GM19240 (cell line): ENCODE measurements around the gene FANCB.

Source experiments
- DNase-seq: peaks from one replicate; pipeline ENCODE4 v3.0.0; 2011; ENCODE audit warnings: low spot score; ENCODE audit not compliant: insufficient read length

Gene FANCB

DNA sequence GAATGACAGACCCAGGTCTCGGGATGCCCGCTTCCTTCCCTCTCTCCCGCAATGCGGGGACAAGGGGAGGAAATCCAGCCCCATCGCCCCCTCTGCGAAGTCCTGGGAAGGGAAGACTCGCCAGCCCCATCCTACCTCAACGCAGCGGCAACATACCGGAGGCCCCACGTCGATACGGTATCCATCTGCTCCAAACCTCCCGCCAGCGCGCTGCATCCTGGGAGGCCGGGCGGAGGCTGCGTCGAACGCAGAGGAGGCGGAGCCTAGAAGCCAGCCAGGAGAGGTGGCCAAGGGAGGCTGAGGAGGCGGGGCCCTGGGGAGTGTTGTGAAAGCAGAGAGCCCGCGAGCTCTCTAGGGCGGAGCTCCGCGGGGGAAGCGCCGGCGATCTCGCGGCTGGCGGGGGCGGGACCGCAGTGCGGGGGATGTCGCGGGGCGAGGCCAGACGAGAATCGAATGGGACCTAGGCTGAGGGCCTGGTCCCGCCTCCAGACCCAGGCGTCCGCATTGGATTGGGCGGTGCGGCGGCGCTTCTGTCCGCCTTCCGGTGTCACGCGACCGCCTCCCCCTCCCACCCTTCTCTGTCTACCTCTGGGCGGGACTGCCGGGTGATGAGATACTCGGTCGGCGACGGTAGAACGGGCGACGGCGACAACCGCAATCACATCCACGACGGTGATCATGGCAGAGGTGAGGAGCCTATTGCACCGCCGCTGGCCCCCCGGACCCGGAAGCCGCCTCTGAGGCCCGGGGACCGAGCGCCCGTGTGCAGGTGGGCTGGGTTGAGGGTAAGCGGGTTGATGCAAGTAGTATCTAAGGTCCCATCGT is at the start of gene FANCB, which contains the start of gene MOSPD2:
TSS of gene FANCB (minus strand) at position 219 of the 825 bp plus-strand sequence. CDS start 7,559 bp downstream, outside the sequence.
TSS of gene MOSPD2 (plus strand) at position 571 of the 825 bp plus-strand sequence. CDS start at position 679, 108 bp downstream.
- peak; percentile 45 for DNase-seq

DNA sequence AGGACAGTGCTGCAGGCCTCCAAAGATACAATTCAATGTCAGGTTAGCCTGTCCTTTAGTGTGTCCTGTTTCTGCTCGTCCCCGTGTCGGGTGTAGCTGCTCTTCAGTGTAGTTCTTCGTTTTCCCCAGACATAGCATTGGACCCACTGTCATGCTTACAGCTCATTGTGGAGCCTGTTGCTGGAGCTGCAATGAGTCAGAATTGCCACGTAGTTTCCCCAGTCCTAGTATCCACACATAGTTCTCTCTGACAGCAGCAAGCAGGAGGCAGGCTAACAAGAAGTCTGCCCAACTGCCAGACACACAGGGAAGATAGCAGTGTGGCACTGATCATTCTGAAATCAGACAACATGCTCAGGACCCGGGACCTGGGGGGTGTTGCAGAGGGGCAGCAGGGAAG is 49.6 kb upstream of the FANCB start:
- no peak for DNase-seq

DNA sequence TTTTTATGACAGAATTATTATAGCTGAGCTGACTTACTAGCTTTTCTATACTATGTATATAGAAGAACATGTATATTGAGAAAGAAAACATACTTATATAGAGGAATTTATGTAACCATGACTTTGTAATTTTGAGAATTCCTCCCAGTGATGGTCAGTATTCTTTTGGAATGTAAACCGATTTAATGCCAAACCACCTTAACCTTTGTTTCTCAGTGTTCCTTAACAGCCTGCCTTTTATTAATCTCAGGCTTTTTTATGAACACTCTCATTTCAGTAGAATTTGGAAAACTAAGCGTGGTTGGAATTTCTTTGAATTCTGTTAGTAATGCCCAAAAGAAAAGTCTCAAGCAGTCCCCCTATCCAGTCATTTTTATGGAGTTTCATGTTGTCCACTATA is 47.3 kb upstream of the FANCB start:
- no peak for DNase-seq

DNA sequence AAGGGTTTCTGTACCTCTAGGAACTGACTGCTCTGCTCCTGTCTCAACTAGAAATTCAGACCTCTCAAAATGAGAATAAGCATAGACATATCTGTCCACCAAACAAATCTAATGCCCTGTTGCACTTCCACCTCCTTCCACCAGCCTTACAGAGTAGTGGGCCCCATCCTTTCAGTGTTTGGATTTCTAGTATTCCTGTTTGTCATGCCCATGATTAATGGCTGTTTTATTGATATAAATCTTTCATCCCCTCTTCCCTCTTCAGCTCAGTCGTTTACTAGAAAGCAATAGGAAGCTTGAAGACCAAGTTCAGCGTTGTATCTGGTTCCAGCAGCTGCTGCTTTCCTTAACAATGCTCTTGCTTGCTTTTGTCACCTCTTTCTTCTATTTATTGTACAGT is 46.5 kb upstream of the FANCB start:
- no peak for DNase-seq

DNA sequence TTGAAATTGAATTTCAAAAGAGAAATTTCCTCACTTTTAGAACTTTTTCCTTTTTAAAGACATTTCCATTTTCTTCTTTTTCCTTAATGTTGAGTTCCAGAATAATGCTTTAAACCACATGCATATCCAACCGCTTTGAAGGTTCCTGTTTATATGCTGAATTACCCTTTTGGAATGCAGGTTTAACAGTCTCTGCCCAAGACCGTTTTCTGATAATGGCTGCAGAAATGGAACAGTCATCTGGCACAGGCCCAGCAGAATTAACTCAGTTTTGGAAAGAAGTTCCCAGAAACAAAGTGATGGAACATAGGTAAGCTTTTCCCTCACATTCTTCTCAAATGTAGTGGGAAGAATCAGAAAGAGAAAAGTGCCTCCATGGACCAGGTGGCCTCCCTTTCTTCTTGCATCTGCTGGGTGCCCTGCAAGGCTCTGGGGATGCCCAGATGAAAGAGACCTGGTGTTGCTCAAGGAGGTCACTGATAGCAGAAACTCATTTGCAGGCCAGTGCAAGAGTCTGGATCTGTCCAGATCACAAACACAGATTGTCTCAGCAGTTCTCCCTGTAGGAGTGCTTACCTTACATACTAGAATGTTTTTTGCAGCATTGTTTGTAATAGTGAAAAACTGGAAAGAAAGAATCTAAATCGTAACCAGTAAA is 43.3 kb upstream of the FANCB start:
- no peak for DNase-seq

DNA sequence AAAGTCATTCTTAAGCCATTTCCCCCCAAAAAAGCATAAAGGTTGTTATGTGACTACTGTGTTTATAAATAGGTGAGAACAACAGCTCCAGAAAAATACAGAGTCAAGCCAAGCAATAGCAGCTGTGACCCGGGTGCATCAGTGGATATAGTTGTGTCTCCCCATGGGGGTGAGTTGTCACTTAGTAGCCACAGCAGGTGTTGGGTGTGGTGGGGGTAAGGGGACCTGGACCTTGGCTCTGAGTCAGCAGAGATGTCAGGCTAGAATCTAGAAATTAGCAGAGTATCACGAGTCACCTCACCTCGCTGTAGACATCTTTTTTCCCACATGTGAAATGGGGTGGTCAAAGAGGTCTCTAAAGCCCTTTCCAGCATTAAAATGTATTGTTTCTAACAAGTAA is 42.7 kb upstream of the FANCB start:
- DNase-seq, result no peak

DNA sequence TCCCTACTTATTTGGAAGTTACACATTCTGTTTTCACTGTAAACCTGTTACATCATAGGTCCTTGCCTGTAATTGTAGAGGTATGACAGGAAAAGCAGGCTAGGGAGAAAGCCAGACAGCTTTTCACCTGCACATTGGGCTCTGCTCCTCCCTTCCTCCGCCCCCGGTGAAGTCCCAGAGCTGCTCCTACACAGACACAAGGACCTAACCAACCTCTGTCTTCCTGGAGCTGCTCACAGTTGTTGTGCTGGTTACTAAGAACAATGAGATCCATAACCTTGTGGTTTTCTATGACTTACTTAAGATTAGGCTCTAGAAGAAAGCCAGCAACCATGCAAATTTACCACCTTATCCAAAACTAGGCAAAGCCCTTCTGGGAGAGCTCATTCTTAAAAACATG is 40.4 kb upstream of the FANCB start:
- DNase-seq, result no peak

DNA sequence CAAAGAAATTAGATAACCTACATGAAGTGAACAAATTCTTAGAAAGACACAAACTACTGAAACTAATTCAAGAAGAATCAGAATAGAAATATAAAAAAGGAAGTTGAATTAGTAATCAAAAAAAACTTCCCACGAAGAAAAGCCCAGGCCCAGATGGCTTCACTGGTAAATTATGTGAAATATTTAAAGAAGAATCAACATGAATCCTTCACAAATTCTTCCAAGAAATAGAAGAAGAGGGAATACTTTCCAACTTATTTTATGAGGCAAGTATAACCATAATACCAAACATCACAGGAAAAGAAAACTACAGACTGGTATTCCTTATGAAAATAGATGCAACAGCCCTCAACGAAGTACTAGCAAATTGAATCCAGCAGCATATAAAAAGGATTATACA is 31.0 kb upstream of the FANCB start:
- no peak for DNase-seq

DNA sequence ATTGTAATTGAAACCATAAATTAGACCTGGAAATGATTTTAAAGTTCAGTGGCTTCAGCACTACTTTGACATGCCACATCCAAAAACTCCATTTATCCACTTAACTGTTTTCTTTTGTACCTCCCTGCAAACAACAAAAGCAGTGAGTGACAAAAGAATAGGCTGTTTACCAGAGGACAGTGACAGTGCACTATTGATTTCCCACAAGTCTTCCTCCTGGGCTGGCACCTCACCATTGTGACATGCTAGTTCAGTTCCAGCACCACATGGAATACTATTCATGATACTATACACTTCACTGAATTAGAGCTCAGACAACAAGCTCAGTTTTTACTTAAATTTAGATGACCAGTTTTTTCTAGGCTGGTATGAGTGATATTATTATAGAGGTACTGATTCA is 29.7 kb upstream of the FANCB start:
- DNase-seq, result no peak

DNA sequence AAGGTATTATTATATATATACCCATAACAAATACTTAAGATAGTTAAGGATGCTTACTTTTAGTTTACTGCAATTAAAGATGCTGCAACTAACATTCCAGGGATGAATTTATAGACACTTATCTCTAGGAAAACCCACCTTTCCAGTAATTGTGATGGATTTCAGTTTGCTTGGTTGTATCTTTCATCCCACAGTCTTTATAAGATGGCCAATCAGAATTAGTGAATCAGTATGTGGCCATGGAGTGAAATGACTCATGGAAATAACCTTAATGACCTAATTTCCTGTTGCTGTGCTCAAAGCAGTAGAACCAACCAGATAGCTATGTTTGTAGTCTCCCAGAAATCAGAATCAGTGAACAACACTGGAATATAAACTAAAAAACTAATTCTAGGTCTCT is 26.7 kb upstream of the FANCB start:
- DNase-seq, result no peak

DNA sequence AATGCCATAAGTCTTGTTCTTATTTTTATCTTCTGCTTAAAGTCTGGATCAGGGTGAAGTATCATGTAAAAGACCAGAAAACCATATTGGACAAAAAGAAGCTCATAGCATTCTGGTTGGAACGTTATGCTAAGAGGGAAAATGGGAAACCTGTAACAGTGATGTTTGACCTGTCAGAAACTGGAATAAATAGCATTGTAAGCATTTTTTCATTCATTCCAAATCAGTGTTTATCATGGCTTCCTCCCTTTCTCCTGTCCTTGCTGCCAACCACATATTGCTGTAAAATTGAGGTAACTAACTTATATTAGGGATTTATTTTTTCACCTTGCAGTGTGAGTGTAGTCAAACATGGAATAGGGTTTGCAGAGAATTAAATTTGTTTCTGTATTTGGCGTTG is 24.2 kb upstream of the FANCB start:
- DNase-seq, result no peak

DNA sequence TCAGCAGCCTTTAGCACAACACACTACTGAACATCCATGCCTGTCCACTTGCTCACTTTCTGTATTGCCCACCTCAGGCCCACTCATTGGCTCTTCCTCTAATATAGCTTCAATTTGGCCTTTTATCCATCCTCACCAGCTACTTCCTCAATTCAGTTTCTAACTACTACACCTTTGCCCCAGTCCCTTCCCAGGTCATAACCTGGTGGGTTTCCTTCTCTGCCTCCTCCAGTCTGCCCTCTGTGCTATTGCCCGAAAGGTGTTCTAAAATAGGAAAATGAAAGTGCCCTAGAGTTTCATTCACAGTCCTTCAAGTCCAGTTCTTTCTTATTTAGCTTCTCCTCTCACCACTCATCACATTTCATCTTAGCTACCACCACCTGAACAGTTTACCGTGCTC is 23.4 kb upstream of the FANCB start:
- DNase-seq, result no peak

DNA sequence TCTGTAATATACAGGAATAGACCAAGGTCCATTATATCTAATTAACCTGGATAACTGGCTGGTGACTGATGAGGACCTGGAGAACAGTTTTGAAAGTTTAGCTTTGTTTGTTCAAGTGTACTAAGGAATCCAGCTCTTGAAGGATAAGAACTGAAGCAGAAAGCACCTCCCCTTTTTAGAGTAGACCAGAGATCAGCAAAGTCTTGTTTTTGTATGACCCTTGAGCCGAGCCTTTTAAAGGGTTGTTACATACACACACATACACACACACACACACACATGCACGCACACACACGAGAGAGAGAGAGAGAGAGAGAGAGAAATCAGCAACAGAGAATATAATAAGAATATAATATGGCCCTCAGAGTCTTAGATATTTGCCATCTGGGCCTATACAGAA is 13.4 kb upstream of the FANCB start:
- DNase-seq, result no peak

DNA sequence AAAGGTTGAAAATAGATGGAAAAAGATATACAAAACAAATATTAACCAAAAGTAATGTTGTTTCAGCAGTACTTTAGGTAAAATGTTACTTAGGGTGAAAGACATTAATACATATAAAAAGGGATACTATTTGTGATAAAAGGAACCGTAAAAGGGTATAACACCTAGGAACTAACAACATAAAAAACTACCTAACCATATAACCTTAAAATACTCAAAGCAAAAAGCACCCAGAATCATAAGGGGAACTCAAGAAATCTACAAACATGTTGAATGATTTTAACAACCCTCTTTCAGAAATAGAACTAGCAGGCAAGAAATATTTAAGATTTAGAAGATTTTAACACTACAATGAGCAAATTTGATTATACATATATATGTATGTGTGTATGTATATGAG is 11.8 kb upstream of the FANCB start:
- no peak for DNase-seq

DNA sequence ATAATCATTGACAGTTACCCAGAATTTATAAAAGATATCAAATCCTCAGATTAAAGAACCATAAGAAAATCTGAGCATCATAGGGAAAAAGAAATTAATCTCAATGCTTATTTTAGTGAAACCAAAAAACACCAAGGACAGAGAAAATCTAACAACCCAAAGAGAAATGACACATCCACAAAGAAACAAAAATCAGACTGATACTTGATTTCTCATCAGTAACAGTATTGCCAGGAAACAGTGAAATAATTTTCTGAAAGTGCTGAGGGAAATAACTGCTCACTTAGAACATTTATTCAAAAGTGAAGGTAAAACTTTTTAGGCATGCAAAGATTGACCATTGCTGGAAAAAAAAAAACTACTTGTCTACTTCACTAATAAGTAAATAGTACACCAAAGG is 11.0 kb upstream of the FANCB start:
- no peak for DNase-seq

DNA sequence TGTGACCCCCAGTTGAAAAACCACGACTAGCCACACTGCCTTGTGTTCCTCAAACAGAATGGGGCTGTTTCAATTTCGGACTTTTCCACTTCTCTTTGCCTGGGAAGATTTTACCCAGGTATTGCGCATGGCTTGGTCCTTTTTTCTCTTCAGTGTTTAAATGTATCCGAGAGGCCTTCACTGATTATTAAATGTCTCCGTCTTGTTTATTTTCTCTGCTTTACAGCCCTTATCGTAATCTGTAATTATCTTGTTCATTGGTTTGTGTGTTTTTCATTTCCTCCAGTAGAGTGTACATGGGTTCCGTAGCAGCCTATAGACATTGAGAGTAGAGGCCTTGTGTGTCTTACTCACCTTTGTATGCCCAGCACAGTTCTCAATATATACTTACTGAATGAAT is 2.8 kb upstream of the FANCB start:
- no peak for DNase-seq

DNA sequence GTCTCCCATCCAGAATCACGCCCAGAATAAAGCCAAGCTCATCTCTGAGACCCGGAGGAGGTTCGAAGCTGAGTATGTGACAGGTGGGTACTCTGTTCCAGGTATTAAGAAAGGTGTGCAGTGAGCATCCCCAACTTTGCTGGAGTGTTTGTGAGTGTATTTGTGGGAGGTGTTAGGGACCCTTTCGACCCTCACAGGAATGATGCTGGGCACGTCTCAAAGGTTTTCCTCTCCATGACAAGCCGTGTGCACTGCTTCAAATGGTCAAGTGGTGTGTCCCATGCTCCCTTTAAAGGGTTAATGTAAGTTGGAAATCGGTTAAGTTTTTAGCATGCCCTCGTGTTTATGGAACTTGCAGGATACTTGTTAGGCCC is 794 bp upstream of the FANCB start:
- no peak for DNase-seq

DNA sequence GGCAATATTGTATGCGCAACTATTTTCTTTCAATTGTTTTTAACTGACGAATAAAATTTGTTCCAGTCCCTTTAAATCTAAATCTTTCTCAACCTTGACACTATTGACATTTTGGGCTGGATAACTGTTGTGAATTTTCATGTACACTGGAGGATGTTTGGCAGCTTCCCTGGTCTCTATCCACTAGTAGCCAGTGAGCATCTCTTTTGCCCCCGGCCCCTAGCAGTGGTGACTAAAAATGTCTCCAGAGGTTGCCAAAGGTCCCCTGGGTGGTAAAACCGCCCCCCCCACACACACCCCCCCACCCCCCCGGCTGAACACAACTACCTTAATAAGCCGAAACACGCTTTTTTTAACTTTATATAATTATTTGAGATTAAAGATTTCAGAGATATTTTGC is 514 bp downstream of the FANCB start:
- no peak for DNase-seq

DNA sequence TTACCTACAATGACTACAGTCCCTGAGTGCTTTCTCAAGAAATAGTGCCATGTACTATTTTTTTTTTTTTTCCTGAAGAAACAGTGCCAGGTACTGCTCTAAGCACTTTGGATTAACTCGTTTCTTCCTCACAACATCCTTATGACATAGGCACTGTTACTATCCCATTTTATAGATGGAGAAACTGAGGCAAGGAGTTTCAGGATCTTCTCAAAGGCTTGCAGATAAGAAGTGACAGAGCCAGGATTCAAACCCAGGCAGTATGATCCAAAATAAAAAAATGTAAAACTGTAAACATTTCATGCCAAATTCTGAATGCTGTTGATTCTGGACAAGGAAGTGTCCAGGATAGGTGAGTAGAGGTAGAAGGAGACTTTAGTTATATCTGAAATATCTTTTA is 1.1 kb downstream of the FANCB start:
- no peak for DNase-seq

DNA sequence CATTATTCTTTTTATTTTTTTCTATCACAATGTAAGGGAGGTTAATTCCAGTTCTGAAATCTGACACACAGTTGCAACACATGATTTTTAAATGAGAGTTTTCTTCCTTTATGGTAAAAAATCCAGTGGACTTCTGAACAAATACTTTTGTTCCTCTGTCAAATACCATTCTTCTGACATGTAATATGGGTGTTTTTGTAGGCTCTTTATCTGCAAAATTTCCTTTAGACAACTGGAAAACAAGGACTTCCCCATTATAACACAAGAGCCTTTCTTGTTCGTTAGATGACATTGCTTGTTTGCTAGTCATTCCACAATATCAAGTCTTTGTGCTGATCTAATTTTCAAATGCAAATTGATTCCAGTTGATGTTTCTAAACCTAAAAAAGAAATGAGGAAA is 7.7 kb downstream of the FANCB start:
- DNase-seq, result no peak

DNA sequence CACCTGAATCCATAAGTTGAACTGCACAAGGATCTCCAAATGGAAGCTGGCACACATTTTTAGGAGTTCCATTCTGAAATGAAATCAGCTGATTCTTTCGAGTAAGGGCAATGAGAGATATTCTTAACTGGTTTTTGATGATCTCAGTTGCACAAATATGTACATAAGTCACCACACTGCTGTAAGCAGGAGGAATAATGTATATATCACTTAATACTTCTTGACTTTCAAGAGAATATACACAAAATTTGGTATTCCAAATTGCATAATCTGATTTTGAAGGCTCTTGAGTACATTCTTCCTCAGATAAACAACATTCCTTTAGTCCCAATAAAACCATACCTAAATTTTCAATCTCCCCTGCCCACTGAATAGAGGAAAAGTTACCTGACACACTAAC is 8.2 kb downstream of the FANCB start:
- no peak for DNase-seq

DNA sequence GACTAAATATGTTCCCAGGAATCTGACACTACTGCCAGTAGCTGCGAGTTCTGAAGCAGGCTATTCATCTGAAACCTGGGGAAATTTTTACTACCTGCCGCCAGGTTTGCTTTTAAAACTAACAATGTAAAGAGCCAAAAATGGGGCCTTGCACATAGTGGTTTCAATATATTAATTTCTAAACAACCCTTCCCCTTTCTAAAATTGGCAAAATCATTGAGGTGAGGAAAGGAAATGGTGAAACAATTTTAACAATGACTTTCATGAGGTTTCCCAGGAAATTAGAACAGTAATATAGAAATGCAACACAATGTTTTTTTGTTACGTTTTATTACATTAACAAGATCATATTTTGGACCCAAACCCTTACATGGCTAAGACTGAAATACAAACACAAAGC is 21.3 kb downstream of the FANCB start:
- no peak for DNase-seq

DNA sequence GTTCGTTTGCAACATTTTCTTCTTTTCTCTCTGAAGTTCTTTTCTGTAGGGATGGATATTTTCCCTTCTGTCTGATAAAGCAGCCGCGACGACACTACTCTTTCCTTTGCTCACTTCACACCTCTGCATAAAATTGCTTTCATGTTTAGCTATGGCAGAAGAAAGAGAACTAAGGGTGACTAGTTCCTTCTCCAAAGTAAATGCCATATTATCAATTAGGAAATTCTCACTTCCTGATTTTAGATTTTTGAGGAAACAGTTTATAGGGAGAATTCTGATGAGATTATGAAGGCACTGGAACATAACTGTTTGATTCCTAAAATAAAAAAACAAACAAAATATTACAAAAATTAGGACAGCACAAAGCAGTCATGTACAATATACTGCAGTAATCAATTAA is 29.2 kb downstream of the FANCB start:
- no peak for DNase-seq
